Adipose tissue (tissue), 3 donors: Measurements from ENCODE around the gene TRIM9. TPM values are rescaled to one million over a fixed set of nuclear protein-coding genes. Genes with fewer than 3 reads are reported as not detected.
"Not testable (repeated sequence)": the region's sequence is repeated elsewhere in the genome, so short reads cannot be mapped to it uniquely, and the experiment has no call there.

Experiments
- H3K27ac ChIP-seq: one replicate; pipeline ENCODE4 v1.5.1; 2013; ENCODE audit warnings: low read depth, low read length
- WGBS, 3 donors: extraction: QIAGEN DNeasy Blood & Tissue Kit; methylation state at CpG; one replicate each; pipeline ENCODE4 v1.1.7; 2013; 5-methylcytosine and 5-hydroxymethylcytosine counted together
- polyA plus RNA-seq, 3 donors: library from polyadenylated mRNA; stranded (reverse); fragments of 200-250 nt; gene quantifications; one replicate each; pipeline ENCODE4 v1.2.3, GENCODE V29; 2013
- donor health status: healthy with polysubstance abuse.
- donor health status: Bipolar disorder and iron deficiency.
- donor health status: healthy.

TRIM9 gene
- polyA plus RNA-seq, 3 donors: 0.30 to 1.0 (median 0.41) TPM

GRCh38 chr14:51020024-51020710 lies 74.7 kb downstream of the TRIM9 start:
- WGBS, 3 donors: 73 to 91% (median 89%) methylated on average over 11 of the region's 11 CpGs
- H3K27ac ChIP-seq: no peak overlapping the region

GRCh38 chr14:51019089-51019488 lies 75.8 kb downstream of the TRIM9 start:
- H3K27ac ChIP-seq: no peak overlapping the region
- 62 to 73% (median 72%) methylated on average over 1 of the region's 1 CpG for WGBS, 3 donors

- 61 to 89% (median 77%) methylated on average over 4 of the region's 4 CpGs for WGBS, 3 donors
- H3K27ac ChIP-seq: no peak overlapping the region
Observed at GRCh38 chr14:51018521-51018920, 76.4 kb downstream of the TRIM9 start.

- no peak overlapping the region for H3K27ac ChIP-seq
- 67 to 79% (median 76%) methylated on average over 3 of the region's 3 CpGs for WGBS, 3 donors
Observed at GRCh38 chr14:51014625-51015024, 80.3 kb downstream of the TRIM9 start.

DNA sequence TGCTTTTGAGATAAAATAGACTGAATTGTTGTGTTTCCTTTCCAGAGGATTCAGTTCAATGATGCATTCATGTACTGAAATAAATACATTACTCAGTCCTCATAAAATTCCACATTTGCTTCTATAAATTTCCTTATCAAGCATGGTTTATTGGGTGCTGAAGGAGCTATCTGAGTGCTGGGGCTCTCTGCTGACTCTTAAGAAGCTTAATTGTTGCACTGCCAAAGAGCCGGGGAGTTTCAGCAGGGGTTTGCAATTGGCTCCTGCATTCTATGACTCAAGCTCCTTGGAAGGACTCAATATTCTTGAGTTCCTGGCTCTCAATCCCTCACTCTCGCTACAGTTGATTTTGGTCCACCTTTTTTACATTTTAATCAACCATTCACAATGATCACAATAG lies 80.8 kb downstream of the TRIM9 start:
- 39 to 66% (median 59%) methylated on average over 2 of the region's 2 CpGs for WGBS, 3 donors
- no peak overlapping the region for H3K27ac ChIP-seq

DNA sequence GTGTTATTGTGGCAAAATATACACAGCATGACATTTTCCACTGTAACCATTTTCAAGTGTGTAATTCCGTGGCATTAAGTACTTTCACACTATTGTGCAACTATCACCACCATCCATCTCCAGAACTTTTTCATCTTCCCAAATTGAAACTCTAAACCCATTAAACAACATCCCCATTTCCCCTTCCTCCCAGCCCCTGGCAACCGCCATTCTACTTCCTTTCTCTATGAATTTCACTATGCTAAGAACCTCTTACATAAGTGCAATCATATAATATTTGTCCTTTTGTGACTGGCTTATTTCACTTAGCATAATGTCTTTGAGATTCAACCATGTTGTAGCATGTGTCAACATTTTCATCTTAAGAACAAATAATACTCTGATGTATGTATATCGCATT lies 82.8 kb downstream of the TRIM9 start:
- no peak overlapping the region for H3K27ac ChIP-seq
- 58 to 84% (median 63%) methylated on average over 3 of the region's 3 CpGs for WGBS, 3 donors

DNA sequence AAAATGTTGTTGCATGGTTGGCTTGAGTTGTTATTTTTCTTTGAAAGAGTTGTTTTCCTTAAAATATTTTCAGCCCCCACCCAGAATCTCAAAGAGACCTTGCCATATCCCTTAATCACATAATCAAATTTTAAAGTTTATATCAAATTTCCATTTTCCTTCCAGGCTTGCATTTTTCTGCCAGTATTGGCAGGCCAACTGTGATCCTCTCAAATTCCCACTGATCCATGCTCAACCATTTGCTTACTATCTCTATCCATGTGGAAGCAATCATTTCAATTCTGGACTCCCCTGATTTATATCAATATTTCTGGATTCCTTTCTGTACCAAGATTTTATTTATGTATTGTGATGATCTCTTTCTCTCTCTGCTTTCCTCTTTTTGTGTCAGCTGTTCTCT lies 86.5 kb downstream of the TRIM9 start:
- H3K27ac ChIP-seq: no peak overlapping the region

DNA sequence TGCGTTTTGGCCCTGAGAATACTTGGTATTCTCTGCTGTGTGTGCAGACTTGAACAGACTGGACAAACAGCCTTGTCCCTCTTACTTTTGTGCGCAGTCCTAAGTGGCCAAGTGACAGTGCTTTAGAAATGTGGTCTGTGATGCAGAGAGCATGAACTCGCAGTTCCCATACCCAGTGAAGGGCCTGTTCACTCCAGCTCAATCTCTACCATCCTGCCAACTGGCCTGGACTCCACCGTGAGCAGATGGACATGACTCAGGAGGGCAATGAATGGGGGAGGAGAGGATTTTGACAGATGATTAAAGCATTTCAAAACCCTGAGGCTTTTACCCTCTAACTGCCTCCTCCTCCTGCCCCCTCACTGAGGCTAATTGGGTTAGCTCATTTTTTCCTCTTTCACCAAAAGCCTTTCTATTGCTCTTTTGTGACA lies 88.1 kb downstream of the TRIM9 start:
- WGBS, 3 donors: 36 to 80% (median 49%) methylated on average over 4 of the region's 4 CpGs
- no peak overlapping the region for H3K27ac ChIP-seq

- no peak overlapping the region for H3K27ac ChIP-seq
- WGBS, 3 donors: 55 to 65% (median 57%) methylated on average over 2 of the region's 2 CpGs
Observed at GRCh38 chr14:51006324-51006723, 88.6 kb downstream of the TRIM9 start.

- H3K27ac ChIP-seq: no peak overlapping the region
- WGBS, 3 donors: 32 to 63% (median 58%) methylated on average over 6 of the region's 6 CpGs
Observed at GRCh38 chr14:51004801-51005526, 89.9 kb downstream of the TRIM9 start.

- H3K27ac ChIP-seq: no peak overlapping the region
Observed at GRCh38 chr14:51004352-51004800, 90.5 kb downstream of the TRIM9 start.

DNA sequence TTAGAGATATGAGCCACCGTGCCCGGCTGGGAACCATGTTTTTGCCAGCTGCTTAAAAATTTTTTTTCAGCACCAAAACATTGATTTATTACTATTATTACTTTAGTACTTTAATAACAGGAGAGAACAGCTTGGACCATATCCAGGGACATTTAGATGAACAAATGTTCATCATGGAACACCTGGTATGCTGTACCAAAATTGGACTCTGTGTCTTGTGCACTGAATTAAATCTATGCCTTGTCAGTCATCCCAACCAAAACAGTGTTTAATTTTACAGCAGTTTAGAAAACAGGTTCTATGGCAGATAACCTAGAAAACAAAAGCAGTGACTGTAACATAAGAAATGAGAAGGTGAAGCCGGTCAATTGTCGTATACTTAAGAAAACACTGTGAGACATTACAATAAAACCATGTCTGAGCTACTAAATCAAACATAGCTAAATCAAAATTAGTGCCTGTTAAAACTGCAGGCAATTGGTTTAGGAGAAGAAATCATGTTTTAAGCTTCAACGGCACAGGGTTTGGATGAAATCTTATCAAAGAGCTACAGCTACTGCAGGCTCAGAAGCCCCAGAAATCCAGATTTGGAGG lies 92.4 kb downstream of the TRIM9 start:
- H3K27ac ChIP-seq: no peak overlapping the region
- WGBS, 3 donors: 80 to 94% (median 89%) methylated on average over 5 of the region's 5 CpGs

DNA sequence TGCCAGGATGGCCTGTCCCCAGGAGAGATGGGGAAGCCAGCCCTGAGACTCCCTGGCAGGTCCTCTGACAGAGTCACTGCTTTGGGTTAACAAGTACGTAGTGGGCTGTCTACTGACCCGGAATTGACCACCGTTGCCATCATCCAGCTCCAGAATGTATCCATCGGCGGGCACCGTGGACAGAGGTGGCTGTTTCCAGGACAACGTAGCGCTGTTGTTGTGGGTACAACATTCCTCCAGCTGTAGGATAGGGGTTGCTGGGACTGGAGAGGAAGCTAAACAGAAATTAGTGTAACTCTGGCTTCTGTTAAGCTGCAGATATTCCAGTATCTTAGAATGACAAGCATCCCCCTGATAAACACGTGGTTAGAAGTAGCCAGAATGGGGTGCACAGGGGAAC lies 94.3 kb downstream of the TRIM9 start:
- no peak overlapping the region for H3K27ac ChIP-seq
- WGBS, 3 donors: 91 to 94% (median 91%) methylated on average over 8 to 9 of the region's 9 CpGs

DNA sequence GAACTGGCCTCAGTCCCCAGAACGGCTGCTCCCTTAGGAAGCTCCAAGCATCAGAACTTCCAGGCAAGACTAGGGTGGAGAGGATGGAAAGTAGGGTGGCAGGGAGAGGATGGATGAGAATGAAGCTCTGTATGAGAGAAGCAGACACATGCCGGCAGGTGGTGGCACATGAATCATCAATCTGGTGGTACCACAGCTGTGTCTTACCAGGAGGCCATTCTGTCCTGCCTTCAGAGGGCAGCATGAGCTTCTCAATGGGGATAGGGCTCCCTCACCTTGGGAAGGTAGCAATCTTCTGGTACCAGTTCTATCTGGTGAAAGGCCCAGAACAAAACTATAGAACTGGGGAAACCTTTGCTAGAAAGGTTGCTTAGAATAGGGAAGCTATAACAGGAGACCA lies 95.2 kb downstream of the TRIM9 start:
- H3K27ac ChIP-seq: no peak overlapping the region
- 89 to 100% (median 95%) methylated on average over 2 of the region's 2 CpGs for whole genome bisulfite sequencing, 3 donors

- no peak overlapping the region for H3K27ac ChIP-seq
- 66 to 79% (median 74%) methylated on average over 4 of the region's 4 CpGs for WGBS, 3 donors
Observed at GRCh38 chr14:50998612-50999011, 96.3 kb downstream of the TRIM9 start.

DNA sequence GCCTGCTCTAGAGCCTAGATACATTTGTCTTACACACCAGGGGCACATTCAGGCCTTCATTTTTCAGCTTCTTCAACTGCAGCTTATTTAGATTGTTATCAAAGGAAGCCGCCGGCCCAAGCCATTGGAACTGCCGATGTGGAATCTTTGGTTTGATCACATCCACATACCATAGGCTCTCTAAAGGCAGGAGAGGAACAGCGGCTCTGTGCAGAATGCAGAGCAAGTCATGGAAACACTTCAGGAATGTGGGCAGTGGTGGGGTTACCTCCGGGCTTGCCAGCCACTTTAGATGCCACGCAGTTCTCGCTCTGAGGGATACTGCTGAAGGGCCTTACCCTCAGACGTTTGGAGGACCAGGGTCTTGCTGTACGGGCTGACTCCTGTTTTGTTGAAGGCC lies 97.2 kb downstream of the TRIM9 start:
- 86 to 92% (median 92%) methylated on average over 9 of the region's 9 CpGs for WGBS, 3 donors
- no peak overlapping the region for H3K27ac ChIP-seq

DNA sequence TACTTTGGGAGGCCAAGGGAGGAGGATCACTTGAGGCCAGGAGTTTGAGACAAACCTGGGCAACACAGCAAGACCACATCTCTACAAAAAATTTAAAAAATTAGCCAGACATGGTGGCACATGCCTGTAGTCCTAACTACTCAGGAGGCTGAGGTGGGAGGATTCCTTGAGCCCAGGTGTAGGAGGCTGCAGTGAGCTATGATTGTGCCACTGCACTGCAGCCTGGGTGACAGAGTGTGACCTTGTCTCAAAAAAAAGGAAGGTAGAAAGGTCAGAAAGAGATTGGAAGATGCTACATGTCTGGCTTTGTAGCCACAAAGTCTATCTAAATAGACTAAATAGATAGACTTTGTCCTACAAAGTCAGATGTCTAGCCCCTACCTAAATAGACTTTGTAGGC lies 100.7 kb downstream of the TRIM9 start:
- H3K27ac ChIP-seq: not testable (repeated sequence)

- no peak overlapping the region for H3K27ac ChIP-seq
- WGBS, 3 donors: 50 to 76% (median 76%) methylated on average over 12 of the region's 12 CpGs
Observed at GRCh38 chr14:50985859-50986331, 109.0 kb downstream of the TRIM9 start.

GRCh38 chr14:50985124-50985858 lies 109.6 kb downstream of the TRIM9 start:
- 82 to 89% (median 88%) methylated on average over 13 of the region's 13 CpGs for WGBS, 3 donors
- H3K27ac ChIP-seq: no peak overlapping the region
